Caco-2 (cell line): ENCODE measurements around the gene ALKBH5. TPM values are rescaled to one million over a fixed set of nuclear protein-coding genes. Genes with fewer than 3 reads are reported as not detected.
A peak's percentile ranks its signal among the peaks of the same experiment; 100 is the strongest.

ENCODE experiments used
- BruUV-seq: library from RNA; stranded (reverse); fragments of 400-500 nt; replicated peaks from 2 replicates; lab custom pipeline; 2021; lab: Mats Ljungman, UMichigan
- CTCF ChIA-PET: fragments of 300-600 bp; sonication (Branson Sonifier 250); formaldehyde crosslinking; loops from one replicate; lab custom pipeline; 2022; ENCODE audit warnings: antibody characterized with exemption; lab: Charles Lee
- POLR2A ChIA-PET: fragments of 300-600 bp; sonication (Branson Sonifier 250); formaldehyde crosslinking; loops from one replicate; lab custom pipeline; 2022; ENCODE audit warnings: antibody characterized with exemption; lab: Charles Lee
- DNase-seq, 2 experiments: peaks; one replicate each; pipeline versions ENCODE4 v3.0.0 to v3.0.0-alpha.2; 2020 to 2022
- H3K27me3 ChIP-seq: replicated peaks from 2 replicates; pipeline ENCODE4 v1.6.0; 2011; ENCODE audit warnings: low read length; ENCODE audit not compliant: control insufficient read depth, insufficient read depth
- H3K36me3 ChIP-seq: 2 replicates; pipeline ENCODE4 v1.5.1; 2011; ENCODE audit warnings: low read length; ENCODE audit not compliant: control insufficient read depth, insufficient read depth
- H3K4me1 ChIP-seq: fragments of 250-450 bp; sonication (Bioruptor Pico); 2 replicates; pipeline ENCODE4 v1.5.1; 2020; ENCODE audit warnings: mild to moderate bottlenecking
- H3K4me3 ChIP-seq: 2 replicates; pipeline ENCODE4 v1.5.1; 2011; ENCODE audit warnings: low read depth, mild to moderate bottlenecking, control low read depth, low read length
- H3K9me3 ChIP-seq: fragments of 250-450 bp; sonication (Bioruptor Pico); 2 replicates; pipeline ENCODE4 v1.5.1; 2020; ENCODE audit warnings: mild to moderate bottlenecking, moderate library complexity
- H3K27ac Mint-ChIP-seq: one replicate; pipeline ENCODE4 v1.8.0; 2022; ENCODE audit warnings: mixed read lengths; ENCODE audit not compliant: unreplicated experiment
- H3K27me3 Mint-ChIP-seq: one replicate; pipeline ENCODE4 v1.8.0; 2022; ENCODE audit warnings: mixed read lengths; ENCODE audit not compliant: insufficient read depth, unreplicated experiment
- H3K36me3 Mint-ChIP-seq: one replicate; pipeline ENCODE4 v1.8.0; 2022; ENCODE audit warnings: mild to moderate bottlenecking, mixed read lengths; ENCODE audit not compliant: insufficient read depth, unreplicated experiment
- H3K4me1 Mint-ChIP-seq: one replicate; pipeline ENCODE4 v1.8.0; 2022; ENCODE audit warnings: low read depth, mixed read lengths; ENCODE audit not compliant: unreplicated experiment
- H3K4me3 Mint-ChIP-seq: one replicate; pipeline ENCODE4 v1.8.0; 2022; ENCODE audit warnings: mild to moderate bottlenecking, moderate library complexity, mixed read lengths; ENCODE audit not compliant: unreplicated experiment
- H3K9me3 Mint-ChIP-seq: one replicate; pipeline ENCODE4 v1.8.0; 2022; ENCODE audit warnings: mixed read lengths; ENCODE audit not compliant: unreplicated experiment
- CTCF ChIP-seq, 2 experiments: fragments of 200-600 bp in 1 of 2; IDR thresholded peaks; 1 replicate in 1 of 2; 2 replicates in 1 of 2; pipeline versions ENCODE4 v1.5.1 to v1.8.0; 2011 to 2022; ENCODE audit warnings: antibody characterized with exemption in 1 of 2, control low read depth in 1 of 2, inconsistent platforms in 1 of 2, low read depth in 1 of 2, low read length in 1 of 2, mild to moderate bottlenecking in 1 of 2, moderate library complexity in 1 of 2; ENCODE audit not compliant: insufficient read depth in 1 of 2, severe bottlenecking in 1 of 2, unreplicated experiment in 1 of 2
- intact Hi-C: fragments of 100-400 bp; cut with micrococcal nuclease; formaldehyde crosslinking; loops from one replicate; pipeline ENCODE4 v1.10.0; 2022; ENCODE audit not compliant: unreplicated experiment
- total RNA-seq: library from RNA; stranded (reverse); gene quantifications from 2 replicates; pipeline ENCODE4 v1.2.3, GENCODE V29; 2022

ALKBH5 gene
- total RNA-seq, 1 experiment from 2014 or later: 101 TPM

GRCh38 chr17:18187821-18188761, 4.5 kb downstream of the ALKBH5 start:
- Histone ChIP-seq H3K4me1 (peaks cover 30% of the 10 kb centered on the region), H3K9me3 (no peaks in the 10 kb centered on the region), H3K36me3 (peaks cover 13% of the 10 kb centered on the region), H3K27me3 (no peaks in the 10 kb centered on the region), H3K4me3 (no peak overlapping the region)
- DNase-seq: no peak
- peak overlapping the region; percentile 85 for H3K4me3 Mint-ChIP-seq
- CTCF ChIA-PET: no interaction called here
- peaks cover 62% of the 10 kb centered on the region for H3K36me3 Mint-ChIP-seq
- no peaks in the 10 kb centered on the region for H3K27me3 Mint-ChIP-seq
- H3K9me3 Mint-ChIP-seq: no peaks in the 10 kb centered on the region
- H3K4me1 Mint-ChIP-seq: peaks cover 26% of the 10 kb centered on the region
- H3K27ac Mint-ChIP-seq: peak overlapping the region; percentile 8
- no peak for TF ChIP-seq CTCF (IDR thresholded peaks at IDR 0.05; ENCODE audit: insufficient read depth in 1 of 2, low read depth in 1 of 2, low read length in 1 of 2, severe bottlenecking in 1 of 2, unreplicated experiment in 1 of 2)
- POLR2A ChIA-PET: no interaction called here
- intact Hi-C loops: no loop called here
- no TSS peak for BruUV-seq

- Mint-ChIP-seq H3K36me3 (peaks cover 65% of the 10 kb centered on the region), H3K27me3 (no peaks in the 10 kb centered on the region), H3K9me3 (no peaks in the 10 kb centered on the region), H3K4me3 (no peak overlapping the region), H3K4me1 (peaks cover 19% of the 10 kb centered on the region), H3K27ac (peak overlapping the region; percentile 54)
- peaks cover 27% of the 10 kb centered on the region for H3K4me1 ChIP-seq
- no peak for TF ChIP-seq CTCF (IDR thresholded peaks at IDR 0.05; ENCODE audit: insufficient read depth in 1 of 2, low read depth in 1 of 2, low read length in 1 of 2, severe bottlenecking in 1 of 2, unreplicated experiment in 1 of 2)
- H3K9me3 ChIP-seq: no peaks in the 10 kb centered on the region
- no TSS peak for BruUV-seq
- no peak for DNase-seq
- POLR2A ChIA-PET: no interaction called here
- H3K36me3 ChIP-seq: peaks cover 18% of the 10 kb centered on the region
- H3K27me3 ChIP-seq: no peaks in the 10 kb centered on the region
- intact Hi-C loops: no loop called here
- H3K4me3 ChIP-seq: no peak overlapping the region
- CTCF ChIA-PET: no interaction called here
These were observed 7.1 kb downstream of the ALKBH5 start for GRCh38 chr17:18190628-18191235.

- BruUV-seq: no TSS peak
- ChIA-PET POLR2A (no interaction called here), CTCF (interaction anchor here (0.6 kb wide), 1 partner anchor 8 kb away, joined by 4 read pairs; the partner anchor contains the start of gene ALKBH5)
- no peak overlapping the region for H3K27ac Mint-ChIP-seq
- H3K4me1 ChIP-seq: peaks cover 22% of the 10 kb centered on the region
- no peaks in the 10 kb centered on the region for H3K9me3 ChIP-seq
- H3K27me3 ChIP-seq: no peaks in the 10 kb centered on the region
- peaks cover 16% of the 10 kb centered on the region for H3K36me3 ChIP-seq
- H3K4me1 Mint-ChIP-seq: peaks cover 14% of the 10 kb centered on the region
- intact Hi-C loops: no loop called here
- H3K36me3 Mint-ChIP-seq: peaks cover 70% of the 10 kb centered on the region
- no peaks in the 10 kb centered on the region for H3K27me3 Mint-ChIP-seq
- H3K4me3 ChIP-seq: no peak overlapping the region
- no peak for TF ChIP-seq CTCF (IDR thresholded peaks at IDR 0.05; ENCODE audit: insufficient read depth in 1 of 2, low read depth in 1 of 2, low read length in 1 of 2, severe bottlenecking in 1 of 2, unreplicated experiment in 1 of 2)
- DNase-seq: no peak
- H3K4me3 Mint-ChIP-seq: no peak overlapping the region
- no peaks in the 10 kb centered on the region for H3K9me3 Mint-ChIP-seq
These were observed 7.6 kb downstream of the ALKBH5 start for GRCh38 chr17:18191236-18191667.
